ENCODE data around the gene LRP11.

GRCh38 chr6:149898966-149899365 lies 34.8 kb upstream of the LRP11 start:
- TF ChIP-seq CTCF (IDR thresholded peaks at IDR 0.05) (no peak), EP300 (IDR thresholded peaks at IDR 0.05) (no peak), USF2 (IDR thresholded peaks at IDR 0.05) (no peak), MAX (IDR thresholded peaks at IDR 0.05) (no peak), RAD21 (conservative IDR thresholded peaks at IDR 0.05 in 1 of 2, IDR thresholded peaks at IDR 0.05 in 1 of 2) (no peak), POLR2A (IDR thresholded peaks at IDR 0.05; ENCODE audit: low read length) (no peak), RCOR1 (IDR thresholded peaks at IDR 0.05; ENCODE audit: low read depth, low read length) (no peak), SMC3 (IDR thresholded peaks at IDR 0.05) (no peak), REST (IDR thresholded peaks at IDR 0.05) (no peak), CHD4 (IDR thresholded peaks at IDR 0.05; ENCODE audit: borderline replicate concordance) (no peak), MYC (IDR thresholded peaks at IDR 0.05; ENCODE audit: borderline replicate concordance, low read length) (no peak), JUNB (IDR thresholded peaks at IDR 0.05) (no peak), MAFK (IDR thresholded peaks at IDR 0.05; ENCODE audit: partially characterized antibody) (no peak), ELK1 (IDR thresholded peaks at IDR 0.05; ENCODE audit: low read depth, low read length) (no peak)

Data from A549 (cell line).